RWPE2 (cell line): ENCODE measurements around the gene MTUS2.

Experiments
- ATAC-seq: fragments of 200-7000 bp; cut with Tn5 transposase; 3 replicates; pipeline ENCODE4 v1.9.1; 2021; ENCODE audit warnings: low read depth
- DNase-seq: peaks from one replicate; pipeline ENCODE4 v3.0.0-alpha.2; 2020; ENCODE audit warnings: low spot score
- H3K27ac ChIP-seq: fragments of 450-650 bp; 2 replicates; pipeline ENCODE4 v1.5.1; 2017; ENCODE audit warnings: mild to moderate bottlenecking; ENCODE audit not compliant: poor library complexity, severe bottlenecking
- H3K27me3 ChIP-seq: fragments of 250-450 bp; sonication (Bioruptor Pico); 2 replicates; pipeline ENCODE4 v1.5.1; 2021; ENCODE audit warnings: mild to moderate bottlenecking, moderate library complexity; ENCODE audit not compliant: insufficient read depth, poor library complexity, severe bottlenecking
- H3K36me3 ChIP-seq: fragments of 250-450 bp; sonication (Bioruptor Pico); 2 replicates; pipeline ENCODE4 v1.5.1; 2020; ENCODE audit warnings: low read depth, mild to moderate bottlenecking, moderate library complexity
- H3K4me1 ChIP-seq: fragments of 250-450 bp; sonication (Bioruptor Pico); 2 replicates; pipeline ENCODE4 v1.5.1; 2021; ENCODE audit warnings: mild to moderate bottlenecking, moderate library complexity; ENCODE audit not compliant: insufficient read depth, poor library complexity, severe bottlenecking
- H3K4me3 ChIP-seq: fragments of 250-450 bp; sonication (Bioruptor Pico); 2 replicates; pipeline ENCODE4 v1.5.1; 2021; ENCODE audit warnings: mild to moderate bottlenecking, moderate library complexity; ENCODE audit not compliant: severe bottlenecking
- H3K9me3 ChIP-seq: fragments of 250-450 bp; sonication (Bioruptor Pico); 2 replicates; pipeline ENCODE4 v1.5.1; 2021; ENCODE audit warnings: mild to moderate bottlenecking, moderate library complexity; ENCODE audit not compliant: severe bottlenecking
- CTCF ChIP-seq: fragments of 450-650 bp; IDR thresholded peaks from one replicate; pipeline ENCODE4 v1.5.1; 2017; ENCODE audit warnings: mild to moderate bottlenecking, moderate library complexity; ENCODE audit not compliant: poor library complexity, severe bottlenecking

The MTUS2 gene

GRCh38 chr13:29527916-29528315 is 707.8 kb downstream of the MTUS2 start:
- H3K4me1 ChIP-seq, result no peaks in the 10 kb centered on the region
- H3K27ac ChIP-seq, result no peak overlapping the region
- ATAC-seq, result no peak
- H3K36me3 ChIP-seq, result peaks cover 77% of the 10 kb centered on the region
- TF ChIP-seq CTCF, result no peak
- no peak overlapping the region for H3K4me3 ChIP-seq
- no peaks in the 10 kb centered on the region for H3K27me3 ChIP-seq
- DNase-seq, result no peak
- H3K9me3 ChIP-seq, result no peaks in the 10 kb centered on the region

- ATAC-seq, result no peak
- H3K27ac ChIP-seq, result no peak overlapping the region
- H3K27me3 ChIP-seq, result no peaks in the 10 kb centered on the region
- no peak overlapping the region for H3K4me3 ChIP-seq
- TF ChIP-seq CTCF, result no peak
- no peaks in the 10 kb centered on the region for H3K4me1 ChIP-seq
- H3K36me3 ChIP-seq, result peaks cover 82% of the 10 kb centered on the region
- H3K9me3 ChIP-seq, result no peaks in the 10 kb centered on the region
- DNase-seq, result no peak
Measured at GRCh38 chr13:29529754-29530153, 709.6 kb downstream of the MTUS2 start.

GRCh38 chr13:29530901-29531300 is 710.8 kb downstream of the MTUS2 start:
- DNase-seq (no peak), ATAC-seq (no peak)
- Histone ChIP-seq H3K27me3 (no peaks in the 10 kb centered on the region), H3K4me3 (no peak overlapping the region), H3K27ac (no peak overlapping the region), H3K4me1 (no peaks in the 10 kb centered on the region), H3K9me3 (no peaks in the 10 kb centered on the region), H3K36me3 (peaks cover 93% of the 10 kb centered on the region)
- TF ChIP-seq CTCF, result no peak

- H3K9me3 ChIP-seq, result no peaks in the 10 kb centered on the region
- no peak for TF ChIP-seq CTCF
- H3K27me3 ChIP-seq, result no peaks in the 10 kb centered on the region
- H3K36me3 ChIP-seq, result peaks cover 98% of the 10 kb centered on the region
- no peak overlapping the region for H3K27ac ChIP-seq
- H3K4me1 ChIP-seq, result no peaks in the 10 kb centered on the region
- DNase-seq, result no peak
- no peak for ATAC-seq
- H3K4me3 ChIP-seq, result no peak overlapping the region
Measured at GRCh38 chr13:29532116-29532515, 712.0 kb downstream of the MTUS2 start.

GRCh38 chr13:29532821-29533220 is 712.7 kb downstream of the MTUS2 start:
- peaks cover 94% of the 10 kb centered on the region for H3K36me3 ChIP-seq
- DNase-seq, result no peak

More at GRCh38 chr13:29532821-29533220, 712.7 kb downstream of the MTUS2 start:
- H3K9me3 ChIP-seq, result no peaks in the 10 kb centered on the region
- H3K27ac ChIP-seq, result no peak overlapping the region
- H3K27me3 ChIP-seq, result no peaks in the 10 kb centered on the region
- no peak for TF ChIP-seq CTCF
- no peaks in the 10 kb centered on the region for H3K4me1 ChIP-seq
- no peak for ATAC-seq
- no peak overlapping the region for H3K4me3 ChIP-seq
